GM06990 (cell line): ENCODE results near the gene KDM6B.

ENCODE experiments used
- DNase-seq: peaks from one replicate; pipeline ENCODE4 v3.0.0-alpha.2; 2011; ENCODE audit not compliant: insufficient read length; ENCODE audit errors: extremely low read depth
- H3K27me3 ChIP-seq: replicated peaks from 2 replicates; pipeline ENCODE4 v1.6.0; 2011; ENCODE audit warnings: low read length; ENCODE audit not compliant: control insufficient read depth, insufficient read depth
- H3K36me3 ChIP-seq: 2 replicates; pipeline ENCODE4 v1.5.1; 2011; ENCODE audit warnings: low read length; ENCODE audit not compliant: control insufficient read depth, insufficient read depth
- H3K4me3 ChIP-seq: replicated peaks from 2 replicates; pipeline ENCODE4 v1.5.1; 2011; ENCODE audit warnings: low read depth, mild to moderate bottlenecking, control low read depth, low read length
- CTCF ChIP-seq: IDR thresholded peaks from 2 replicates; pipeline ENCODE4 v1.5.1; 2011; ENCODE audit warnings: low read length, control low read depth, mild to moderate bottlenecking, inconsistent platforms; ENCODE audit not compliant: insufficient read depth, poor library complexity, severe bottlenecking

Gene KDM6B

DNA sequence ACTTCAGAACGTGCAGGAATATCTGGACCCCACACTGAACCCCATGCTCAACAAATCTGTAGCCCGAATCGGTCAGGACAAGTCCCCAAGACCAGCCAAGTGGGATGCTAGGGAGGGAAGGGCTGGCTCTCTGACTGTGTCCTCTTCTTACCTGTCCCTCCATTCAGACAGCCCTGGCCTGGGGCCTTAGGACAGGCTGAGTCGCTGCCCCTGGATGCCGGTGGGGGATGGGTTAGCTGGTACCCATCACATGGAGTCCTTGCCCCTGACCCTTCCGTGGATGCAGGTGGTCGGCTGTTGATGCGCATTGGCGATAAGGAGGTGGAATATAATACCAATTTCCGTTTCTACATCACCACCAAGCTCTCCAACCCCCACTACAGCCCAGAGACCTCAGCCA, 16.0 kb upstream of the KDM6B start:
- Histone ChIP-seq H3K27me3 (no peaks in the 10 kb centered on the region; the same call in 1 of the 2 replicates), H3K4me3 (no peak overlapping the region), H3K36me3 (no peaks in the 10 kb centered on the region)
- no peak for TF ChIP-seq CTCF
- no peak for DNase-seq

DNA sequence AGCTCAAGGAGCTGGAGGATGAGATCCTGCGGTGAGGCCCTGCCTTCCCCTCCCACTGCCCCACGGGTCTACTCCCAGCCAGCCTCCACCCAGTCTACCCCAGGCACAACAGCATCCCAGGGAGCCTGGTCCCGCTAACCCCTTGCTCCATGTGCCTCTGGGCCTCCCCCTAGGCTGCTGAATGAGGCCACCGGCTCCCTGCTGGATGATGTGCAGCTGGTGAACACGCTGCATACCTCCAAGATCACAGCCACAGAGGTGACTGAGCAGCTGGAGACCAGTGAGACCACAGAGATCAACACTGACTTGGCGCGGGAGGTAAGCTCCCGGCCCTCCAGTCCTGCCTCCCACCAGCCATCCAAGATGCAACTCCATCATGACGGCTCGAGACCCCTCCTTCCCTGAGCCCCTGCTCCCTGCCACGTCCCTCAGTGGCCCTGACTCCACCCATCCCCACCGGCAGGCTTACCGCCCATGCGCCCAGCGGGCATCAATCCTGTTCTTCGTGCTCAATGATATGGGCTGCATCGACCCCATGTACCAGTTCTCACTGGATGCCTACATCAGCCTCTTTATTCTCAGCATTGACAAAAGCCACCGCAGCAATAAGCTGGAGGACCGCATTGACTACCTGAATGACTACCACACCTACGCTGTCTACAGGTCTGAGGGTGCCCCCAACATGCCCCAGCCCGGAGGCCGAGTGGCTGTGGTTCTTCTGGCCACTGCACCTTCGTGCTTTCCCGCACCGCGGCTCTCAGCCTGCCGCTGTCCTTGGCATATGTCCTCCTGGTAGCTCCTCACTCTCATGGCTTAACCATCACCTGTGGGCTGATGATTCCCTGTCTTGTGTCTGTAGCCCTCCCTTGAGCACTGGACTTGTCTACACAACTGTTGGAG, 15.0 kb upstream of the KDM6B start:
- Histone ChIP-seq H3K36me3 (no peaks in the 10 kb centered on the region), H3K27me3 (no peaks in the 10 kb centered on the region; the same call in 1 of the 2 replicates), H3K4me3 (no peak overlapping the region)
- no peak for TF ChIP-seq CTCF
- DNase-seq: no peak

- Histone ChIP-seq H3K36me3 (no peaks in the 10 kb centered on the region), H3K4me3 (no peak overlapping the region), H3K27me3 (no peaks in the 10 kb centered on the region; the same call in 1 of the 2 replicates)
- no peak for TF ChIP-seq CTCF
- DNase-seq: no peak
Observed at GRCh38 chr17:7820231-7820630, 13.8 kb upstream of the KDM6B start.

DNA sequence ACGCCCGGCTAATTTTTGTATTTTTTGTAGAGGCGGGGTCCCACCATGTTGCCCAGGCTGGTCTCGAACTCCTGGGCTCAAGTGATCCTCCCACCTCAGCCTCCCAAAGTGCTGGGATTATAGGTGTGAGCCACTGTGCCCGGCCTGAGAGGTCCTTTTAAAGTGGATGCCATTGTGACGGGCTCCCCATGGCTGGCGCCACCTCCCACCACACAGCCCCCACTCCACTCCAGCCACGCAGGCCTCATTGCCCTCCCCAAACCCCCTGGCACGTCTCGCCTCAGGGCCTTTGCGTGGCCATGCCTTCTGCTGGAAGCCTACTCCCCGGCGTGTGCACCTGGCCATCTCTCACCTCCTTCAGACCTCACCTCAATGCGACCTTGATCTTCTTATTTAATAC, 11.9 kb upstream of the KDM6B start:
- no peaks in the 10 kb centered on the region; the same call in 1 of the 2 replicates for H3K27me3 ChIP-seq
- no peak overlapping the region for H3K4me3 ChIP-seq
- no peak for TF ChIP-seq CTCF
- H3K36me3 ChIP-seq: no peaks in the 10 kb centered on the region
- no peak for DNase-seq

DNA sequence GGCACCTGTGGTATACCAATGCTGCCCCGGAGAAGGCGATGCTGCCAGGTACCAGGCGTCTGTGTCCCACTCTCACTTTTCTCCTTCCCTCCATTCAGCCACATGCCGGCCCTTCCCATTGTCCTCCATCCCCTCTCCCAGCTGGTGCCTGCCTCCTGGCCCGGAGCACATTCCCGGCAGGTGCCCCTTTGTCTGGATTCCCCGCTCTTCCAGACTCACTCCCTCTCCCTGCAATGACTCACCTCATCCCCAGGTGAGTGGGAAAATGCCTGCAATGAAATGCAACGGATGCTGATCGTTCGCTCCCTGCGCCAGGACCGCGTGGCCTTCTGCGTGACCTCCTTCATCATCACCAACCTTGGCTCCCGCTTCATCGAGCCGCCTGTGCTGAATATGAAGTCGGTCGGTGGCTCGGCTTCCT, 10.4 kb upstream of the KDM6B start:
- TF ChIP-seq CTCF: no peak
- Histone ChIP-seq H3K36me3 (no peaks in the 10 kb centered on the region), H3K27me3 (no peaks in the 10 kb centered on the region; the same call in 1 of the 2 replicates), H3K4me3 (no peak overlapping the region)
- no peak for DNase-seq
